IMR-90 (cell line): Measurements from ENCODE around the gene SLC9A3. TPM values are rescaled to one million over a fixed set of nuclear protein-coding genes. Genes with fewer than 3 reads are reported as not detected.

ENCODE experiments used
- CEBPB ChIP-seq: IDR thresholded peaks from 2 replicates; pipeline ENCODE4 v1.6.1; 2012; ENCODE audit warnings: low read depth, low read length, improper control_type of control experiment
- FOS ChIP-seq: fragments of 150-350 bp; IDR thresholded peaks from 2 replicates; pipeline ENCODE4 v1.6.1; 2016; ENCODE audit warnings: low read depth, low read length
- MAZ ChIP-seq: IDR thresholded peaks from 2 replicates; pipeline ENCODE4 v1.6.1; 2012; ENCODE audit warnings: low read depth, mild to moderate bottlenecking, low read length, improper control_type of control experiment, moderate library complexity, borderline replicate concordance
- RFX5 ChIP-seq: IDR thresholded peaks from 2 replicates; pipeline ENCODE4 v1.8.0; 2012; ENCODE audit warnings: low read depth, mild to moderate bottlenecking, low read length, moderate library complexity
- SMC3 ChIP-seq: fragments of 150-350 bp; IDR thresholded peaks from 2 replicates; pipeline ENCODE4 v1.6.1; 2016; ENCODE audit warnings: low read depth, mild to moderate bottlenecking, antibody characterized with exemption, low read length, moderate library complexity
- USF2 ChIP-seq: fragments of 150-350 bp; IDR thresholded peaks from 2 replicates; pipeline ENCODE4 v1.6.1; 2017; ENCODE audit warnings: mild to moderate bottlenecking, antibody characterized with exemption, low read length, low read depth
- polyA plus RNA-seq, 3 experiments: library from polyadenylated mRNA; depleted of rRNA; stranded (reverse); fragments of >200 nt; gene quantifications; 2 replicates each; pipeline ENCODE4 v1.2.3, GENCODE V29; 2012; ENCODE audit warnings: low replicate concordance in 1 of 3
- total RNA-seq: library from RNA; depleted of rRNA; stranded (reverse); fragments of >200 nt; gene quantifications from 2 replicates; pipeline ENCODE4 v1.2.3, GENCODE V29; 2012

The SLC9A3 gene
- total and polyA plus RNA-seq, 2 of the 4 experiments (the other 2 are of a cell fraction), result 0.72 to 1.5 TPM

GRCh38 chr5:440401-441201 is 83.6 kb downstream of the SLC9A3 start (continued):
- TF ChIP-seq CEBPB (no peak), RFX5 (no peak), USF2 (no peak), FOS (no peak), MAZ (no peak), SMC3 (no peak)
